Spleen (tissue), 7 donors: ENCODE measurements around the gene TTC27.

Source experiments
- CTCF ChIP-seq, 11 experiments: fragments of 200-600 bp in 7 of 11; fragments of 450-650 bp in 4 of 11; sonication (generic) in 4 of 11; IDR thresholded peaks in 8 of 11; conservative IDR thresholded peaks in 3 of 11; 1 replicate in 7 of 11; 2 replicates in 4 of 11; pipeline versions ENCODE4 v1.4.0 to v1.8.0; 2016 to 2021; ENCODE audit warnings: antibody characterized with exemption in 11 of 11, inconsistent platforms in 4 of 11, mild to moderate bottlenecking in 1 of 11
- POLR2A ChIP-seq, 3 donors: fragments of 450-650 bp; IDR thresholded peaks; one replicate each; pipeline ENCODE4 v1.5.1; 2017; ENCODE audit warnings: antibody characterized with exemption in 3 of 3, mild to moderate bottlenecking in 1 of 3
- donor health status: DM: no; HTN: no; CAD: no; lungs with moderate emphysema.
- donor health status: DM: no; HTN: no; CAD: no.
- donor health status: DM: no; HTN: no; CAD: no.

DNA sequence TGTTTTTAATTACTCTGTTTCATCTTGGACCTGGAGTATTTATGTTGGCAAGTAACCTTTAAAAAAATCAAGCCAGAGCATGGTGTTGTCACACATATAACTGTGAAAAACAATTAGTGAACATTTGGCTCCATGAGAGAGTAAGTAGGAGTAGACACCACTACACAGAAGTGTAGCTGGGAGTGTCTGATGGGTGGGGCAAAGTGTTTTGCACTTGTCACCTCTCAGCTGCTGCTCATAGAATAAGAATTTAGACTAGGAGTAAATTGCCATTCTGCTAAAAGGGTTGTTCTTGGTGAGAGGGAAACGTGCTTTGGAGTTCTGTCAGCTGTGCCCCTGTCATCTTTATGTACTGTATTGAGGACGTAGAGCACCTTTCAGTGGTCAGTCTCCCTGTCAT, 114.5 kb downstream of the TTC27 start:
- TF ChIP-seq CTCF (IDR thresholded peaks at IDR 0.05 in 8 of 11, conservative IDR thresholded peaks at IDR 0.05 in 3 of 11) = no peak
- TF ChIP-seq POLR2A (IDR thresholded peaks at IDR 0.05) = no peak
